H1 (cell line): ENCODE data around the gene C6orf52. TPM values are rescaled to one million over a fixed set of nuclear protein-coding genes. Genes with fewer than 3 reads are reported as not detected.
A peak's percentile ranks its signal among the peaks of the same experiment; 100 is the strongest.

ENCODE experiments used
- CTCF ChIA-PET: fragments of 300-600 bp; sonication (Branson Sonifier 250); formaldehyde crosslinking; loops from one replicate; lab custom pipeline; 2021; ENCODE audit not compliant: partially characterized antibody; lab: Charles Lee
- POLR2A ChIA-PET: fragments of 300-600 bp; sonication (Branson Sonifier 250); formaldehyde crosslinking; loops from one replicate; lab custom pipeline; 2021; ENCODE audit warnings: inconsistent platforms; ENCODE audit not compliant: partially characterized antibody; lab: Charles Lee
- DNase-seq, 2 experiments: peaks; one replicate each; pipeline versions ENCODE4 v3.0.0 to v3.0.0-alpha.2; 2010 to 2022; ENCODE audit warnings: low spot score in 2 of 2, low read depth in 1 of 2, mixed read lengths in 1 of 2
- FAIRE-seq: peaks from 2 replicates; lab custom pipeline; 2011; peaks lifted over from hg19 to GRCh38; lab: Jason Lieb, UNC
- H2AFZ ChIP-seq: 2 replicates; pipeline ENCODE4 v1.8.1; 2012; ENCODE audit warnings: low read length, inconsistent platforms
- H2AK5ac ChIP-seq: 2 replicates; pipeline ENCODE4 v1.6.1; 2013; ENCODE audit warnings: low read depth, low read length
- H2BK120ac ChIP-seq: replicated peaks from 2 replicates; pipeline ENCODE3; 2013; ENCODE audit warnings: low read depth, low read length, inconsistent platforms
- H2BK12ac ChIP-seq: 2 replicates; pipeline ENCODE4 v1.6.1; 2013; ENCODE audit warnings: low read depth, low read length
- H2BK15ac ChIP-seq: 2 replicates; pipeline ENCODE4 v1.6.1; 2013; ENCODE audit warnings: low read length
- H2BK20ac ChIP-seq: 2 replicates; pipeline ENCODE4 v1.6.1; 2013; ENCODE audit warnings: low read length
- H2BK5ac ChIP-seq: 2 replicates; pipeline ENCODE4 v1.6.1; 2013; ENCODE audit warnings: low read depth, low read length
- H3K14ac ChIP-seq: 2 replicates; pipeline ENCODE4 v1.6.1; 2013; ENCODE audit warnings: inconsistent platforms; ENCODE audit not compliant: insufficient read length
- H3K18ac ChIP-seq: 2 replicates; pipeline ENCODE4 v1.6.1; 2013; ENCODE audit warnings: low read length; ENCODE audit errors: extremely low read depth
- H3K23ac ChIP-seq: 2 replicates; pipeline ENCODE4 v1.6.1; 2013; ENCODE audit warnings: inconsistent platforms; ENCODE audit not compliant: insufficient read length
- H3K23me2 ChIP-seq: 2 replicates; pipeline ENCODE4 v1.6.1; 2013; ENCODE audit warnings: low read depth, low read length
- H3K27ac ChIP-seq: 2 replicates; pipeline ENCODE4 v1.6.1; 2011; ENCODE audit warnings: low read depth, low read length, inconsistent platforms
- H3K27me3 ChIP-seq, 4 experiments: replicated peaks in 1 of 4; 1 replicate in 1 of 4; 2 replicates in 3 of 4; pipeline versions ENCODE4 v1.6.1 to v1.8.1; 2011 to 2013; ENCODE audit warnings: low read length in 3 of 4, mild to moderate bottlenecking in 3 of 4, inconsistent platforms in 2 of 4, mixed read lengths in 2 of 4, moderate library complexity in 1 of 4; ENCODE audit not compliant: control insufficient read depth in 3 of 4, insufficient read depth in 3 of 4; ENCODE audit errors: extremely low read depth in 1 of 4
- H3K36me3 ChIP-seq, 4 experiments: 2 replicates each; pipeline versions ENCODE4 v1.6.1 to v1.8.1; 2011 to 2013; ENCODE audit warnings: mild to moderate bottlenecking in 4 of 4, low read length in 3 of 4, moderate library complexity in 2 of 4, control low read depth in 1 of 4, inconsistent platforms in 1 of 4; ENCODE audit not compliant: insufficient read depth in 4 of 4, control insufficient read depth in 2 of 4
- H3K4ac ChIP-seq: replicated peaks from 2 replicates; pipeline ENCODE3; 2013; ENCODE audit warnings: low read length, low read depth, mixed read lengths, inconsistent platforms; ENCODE audit not compliant: insufficient read length
- H3K4me1 ChIP-seq, 4 experiments: replicated peaks in 1 of 4; 1 replicate in 1 of 4; 2 replicates in 3 of 4; pipeline versions ENCODE4 v1.6.1 to v1.8.1; 2011 to 2013; ENCODE audit warnings: low read length in 3 of 4, inconsistent platforms in 2 of 4, mixed read lengths in 1 of 4; ENCODE audit not compliant: insufficient read depth in 4 of 4, control insufficient read depth in 3 of 4
- H3K4me2 ChIP-seq, 2 experiments: 2 replicates each; pipeline versions ENCODE4 v1.6.1 to v1.8.1; 2011 to 2013; ENCODE audit warnings: low read depth in 2 of 2, low read length in 2 of 2, control low read depth in 1 of 2, inconsistent platforms in 1 of 2, mild to moderate bottlenecking in 1 of 2; ENCODE audit not compliant: insufficient read depth in 1 of 2
- H3K4me3 ChIP-seq, 4 experiments: fragments of 200-600, 300-600 bp in 1 of 4; sonication (generic), shearing (Covaris generic), sonication (Bioruptor Twin) in 1 of 4; 2 replicates each; pipeline versions ENCODE4 v1.5.1 to v1.8.1; 2011 to 2016; ENCODE audit warnings: low read length in 4 of 4, low read depth in 3 of 4, control low read depth in 2 of 4, inconsistent platforms in 2 of 4, mild to moderate bottlenecking in 2 of 4, mixed read lengths in 1 of 4, moderate library complexity in 1 of 4; ENCODE audit not compliant: insufficient read depth in 2 of 4; ENCODE audit errors: extremely low read depth in 1 of 4
- H3K56ac ChIP-seq: replicated peaks from 2 replicates; pipeline ENCODE3; 2013; ENCODE audit warnings: low read depth, mild to moderate bottlenecking, mixed read lengths, low read length, inconsistent platforms; ENCODE audit not compliant: insufficient read length
- H3K79me1 ChIP-seq: 2 replicates; pipeline ENCODE4 v1.6.1; 2013; ENCODE audit warnings: low read depth, low read length, control low read depth
- H3K79me2 ChIP-seq, 2 experiments: 2 replicates each; pipeline versions ENCODE4 v1.6.1 to v1.8.1; 2012 to 2013; ENCODE audit warnings: low read length in 2 of 2, mild to moderate bottlenecking in 2 of 2, inconsistent platforms in 1 of 2; ENCODE audit not compliant: insufficient read depth in 2 of 2, control insufficient read depth in 1 of 2
- H3K9ac ChIP-seq, 4 experiments: replicated peaks in 1 of 4; 1 replicate in 1 of 4; 2 replicates in 3 of 4; pipeline versions ENCODE4 v1.6.1 to v1.8.1; 2011 to 2013; ENCODE audit warnings: low read depth in 3 of 4, low read length in 3 of 4, control low read depth in 2 of 4, mild to moderate bottlenecking in 2 of 4, moderate library complexity in 2 of 4, inconsistent platforms in 1 of 4; ENCODE audit errors: extremely low read depth in 1 of 4
- H3K9me3 ChIP-seq, 2 experiments: 2 replicates each; pipeline versions ENCODE4 v1.6.1 to v1.8.1; 2012 to 2013; ENCODE audit warnings: mild to moderate bottlenecking in 2 of 2, moderate library complexity in 2 of 2, control low read depth in 1 of 2, inconsistent platforms in 1 of 2, low read depth in 1 of 2, low read length in 1 of 2, mixed read lengths in 1 of 2; ENCODE audit not compliant: insufficient read depth in 2 of 2
- H4K20me1 ChIP-seq, 2 experiments: replicated peaks in 1 of 2; 2 replicates each; pipeline versions ENCODE3 to v1.8.1; 2011 to 2013; ENCODE audit warnings: inconsistent platforms in 2 of 2, low read length in 2 of 2, mild to moderate bottlenecking in 1 of 2; ENCODE audit not compliant: insufficient read depth in 2 of 2, control insufficient read depth in 1 of 2
- H4K5ac ChIP-seq: 2 replicates; pipeline ENCODE4 v1.6.1; 2013; ENCODE audit warnings: low read length, low read depth, mixed read lengths, inconsistent platforms; ENCODE audit not compliant: insufficient read length
- H4K8ac ChIP-seq: 2 replicates; pipeline ENCODE4 v1.8.0; 2013; ENCODE audit warnings: mild to moderate bottlenecking, moderate library complexity, low read length, inconsistent platforms; ENCODE audit not compliant: insufficient read depth; ENCODE audit errors: extremely low read depth
- H4K91ac ChIP-seq: replicated peaks from 2 replicates; pipeline ENCODE3; 2013; ENCODE audit warnings: low read length, mixed read lengths, inconsistent platforms; ENCODE audit not compliant: insufficient read length
- KDM5A ChIP-seq: fragments of 200-600 bp; IDR thresholded peaks from 2 replicates; pipeline ENCODE4 v1.7.1; 2012; ENCODE audit warnings: mild to moderate bottlenecking, low read length, inconsistent platforms, mixed read lengths
- NRF1 ChIP-seq: IDR thresholded peaks from 2 replicates; pipeline ENCODE4 v1.6.1; 2011; ENCODE audit warnings: mild to moderate bottlenecking, low read depth, low read length, improper control_type of control experiment
- RAD21 ChIP-seq, 2 experiments: IDR thresholded peaks in 1 of 2; conservative IDR thresholded peaks in 1 of 2; 2 replicates each; pipeline ENCODE4 v1.6.1; 2011; ENCODE audit warnings: low read depth in 2 of 2, low read length in 2 of 2, improper control_type of control experiment in 1 of 2, inconsistent platforms in 1 of 2, mild to moderate bottlenecking in 1 of 2, moderate library complexity in 1 of 2
- WGBS, 2 experiments: shearing (Covaris generic) in 1 of 2; methylation state at CpG; one replicate each; pipeline versions ENCODE4 v1.1.6 to v1.1.7; 2013 to 2015; ENCODE audit warnings: low lambda C conversion rate in 2 of 2, mixed read lengths in 2 of 2, inconsistent platforms in 1 of 2, low coverage in 1 of 2, missing lambda C conversion rate in 1 of 2; ENCODE audit not compliant: insufficient replicate concordance in 2 of 2, insufficient coverage in 1 of 2, insufficient read length in 1 of 2; ENCODE audit errors: extremely low coverage in 1 of 2, missing lambda C conversion rate in 1 of 2; 5-methylcytosine and 5-hydroxymethylcytosine counted together
- polyA plus RNA-seq, 7 experiments: library from polyadenylated mRNA; depleted of rRNA in 3 of 7; stranded (reverse) in 5 of 7; unstranded in 2 of 7; fragments of >200 nt in 5 of 7; fragments of 200-250 nt in 2 of 7; gene quantifications; 1 replicate in 5 of 7; 2 replicates in 1 of 7; 4 replicates in 1 of 7; pipeline versions ENCODE4 v1.2.1 to v1.2.3, GENCODE V29; 2011 to 2013; ENCODE audit warnings: missing spikeins in 2 of 7, mixed read lengths in 2 of 7
- total RNA-seq: library from RNA; stranded (reverse); fragmentation: NEBNext Ultra II Directional; extraction: Animal tissue kit (Norgen Biotek cat#: 25700); gene quantifications from 2 replicates; pipeline ENCODE4 v1.2.1, GENCODE V29; 2021

Gene C6orf52
- total and polyA plus RNA-seq, 2 of the 8 experiments (the other 6 are each of a cell fraction or from before 2014, with no cell fraction given), result 1.5 to 3.1 TPM

GRCh38 chr6:10696655-10697054, 2.2 kb upstream of the C6orf52 start:
- H2AFZ ChIP-seq, result no peak overlapping the region
- H2AK5ac ChIP-seq, result no peak overlapping the region
- H3K23me2 ChIP-seq, result peaks cover 6% of the 10 kb centered on the region; the same call in 1 of the 2 replicates
- no peak overlapping the region for H3K27ac ChIP-seq
- H2BK12ac ChIP-seq, result no peak overlapping the region
- no peaks in the 10 kb centered on the region for H3K9me3 ChIP-seq
- DNase-seq (no peak), FAIRE-seq (no peak)
- peaks cover 25 to 74% of the 10 kb centered on the region in 2 experiments for H3K79me2 ChIP-seq
- H2BK5ac ChIP-seq, result no peak overlapping the region
- H3K18ac ChIP-seq, result no peak overlapping the region
- H3K79me1 ChIP-seq, result peaks cover 8% of the 10 kb centered on the region
- peaks cover 0 to 3% (median 0%) of the 10 kb centered on the region in 4 experiments; a peak in 2 of 7 replicates for H3K4me1 ChIP-seq
- H2BK120ac ChIP-seq, result no peak overlapping the region
- H3K36me3 ChIP-seq, result peaks cover 13 to 39% (median 23%) of the 10 kb centered on the region in 4 experiments
- H4K5ac ChIP-seq, result no peak overlapping the region
- H3K14ac ChIP-seq, result no peak overlapping the region
- H3K23ac ChIP-seq, result no peak overlapping the region
- ChIA-PET CTCF (interaction anchor here (0.9 kb wide), 1 partner anchor 189 kb away, joined by 3 read pairs; no protein-coding TSS in a partner anchor), POLR2A (interaction anchor here (0.9 to 2.3 kb wide), 4 partner anchors 10 to 37 kb away, joined by 3 to 5 read pairs (median 3); no protein-coding TSS in a partner anchor)
- H3K9ac ChIP-seq, result 0 out of 7 replicates have a peak overlapping the region, but pooled peaks of 1 of the 4 experiments have one; percentile 46
- H4K91ac ChIP-seq, result no peak overlapping the region
- WGBS, 2 experiments, result 97% methylated on average over 4 of the region's 4 CpGs; no CpG with 5 or more reads in 1 of the 2 experiments
- no peak overlapping the region for H2BK15ac ChIP-seq
- peak overlapping the region in 1 of 4 experiments; percentile 90; a peak in 1 of 8 replicates for H3K4me3 ChIP-seq
- no peaks in the 10 kb centered on the region for H3K27me3 ChIP-seq
- peak overlapping the region; percentile 63 to 72; a peak in 2 of 4 replicates for H3K4me2 ChIP-seq
- H4K20me1 ChIP-seq, result no peaks in the 10 kb centered on the region
- no peak overlapping the region for H3K56ac ChIP-seq
- H4K8ac ChIP-seq, result no peak overlapping the region
- H2BK20ac ChIP-seq, result no peak overlapping the region
- no peak overlapping the region for H3K4ac ChIP-seq
- no peak for TF ChIP-seq NRF1
- no peak for TF ChIP-seq RAD21 (IDR thresholded peaks at IDR 0.05 in 1 of 2, conservative IDR thresholded peaks at IDR 0.05 in 1 of 2; ENCODE audit: low read depth in 2 of 2, low read length in 2 of 2)
- TF ChIP-seq KDM5A, result no peak
